Muscle layer of colon (tissue), 2 donors: Measurements from ENCODE around the gene KIF9.
"Not testable (repeated sequence)": the region's sequence is repeated elsewhere in the genome, so short reads cannot be mapped to it uniquely, and the experiment has no call there.

Experiments used
- H3K27ac ChIP-seq: one replicate; pipeline ENCODE4 v1.7.0; 2013; ENCODE audit warnings: low read depth, mild to moderate bottlenecking, low read length, moderate library complexity
- H3K27me3 ChIP-seq, 2 donors: one replicate each; pipeline ENCODE4 v1.7.0; 2013; ENCODE audit warnings: low read length in 2 of 2, mild to moderate bottlenecking in 2 of 2; ENCODE audit not compliant: insufficient read depth in 2 of 2, control insufficient read depth in 1 of 2
- H3K36me3 ChIP-seq: one replicate; pipeline ENCODE4 v1.7.0; 2013; ENCODE audit warnings: mild to moderate bottlenecking, low read length; ENCODE audit not compliant: insufficient read depth
- H3K4me1 ChIP-seq: one replicate; pipeline ENCODE4 v1.7.0; 2013; ENCODE audit warnings: mild to moderate bottlenecking, low read length; ENCODE audit not compliant: insufficient read depth
- H3K4me3 ChIP-seq, 2 donors: one replicate each; pipeline ENCODE4 v1.7.0; 2013; ENCODE audit warnings: low read length in 2 of 2, low read depth in 1 of 2, mild to moderate bottlenecking in 1 of 2, moderate library complexity in 1 of 2
- H3K9ac ChIP-seq: one replicate; pipeline ENCODE4 v1.7.0; 2013; ENCODE audit warnings: low read length
- H3K9me3 ChIP-seq: one replicate; pipeline ENCODE4 v1.7.0; 2013; ENCODE audit warnings: mild to moderate bottlenecking, low read length
- donor health status: abdominal sarcoma.
- donor health status: Adenocarcinoma of cecum.

Gene KIF9

DNA sequence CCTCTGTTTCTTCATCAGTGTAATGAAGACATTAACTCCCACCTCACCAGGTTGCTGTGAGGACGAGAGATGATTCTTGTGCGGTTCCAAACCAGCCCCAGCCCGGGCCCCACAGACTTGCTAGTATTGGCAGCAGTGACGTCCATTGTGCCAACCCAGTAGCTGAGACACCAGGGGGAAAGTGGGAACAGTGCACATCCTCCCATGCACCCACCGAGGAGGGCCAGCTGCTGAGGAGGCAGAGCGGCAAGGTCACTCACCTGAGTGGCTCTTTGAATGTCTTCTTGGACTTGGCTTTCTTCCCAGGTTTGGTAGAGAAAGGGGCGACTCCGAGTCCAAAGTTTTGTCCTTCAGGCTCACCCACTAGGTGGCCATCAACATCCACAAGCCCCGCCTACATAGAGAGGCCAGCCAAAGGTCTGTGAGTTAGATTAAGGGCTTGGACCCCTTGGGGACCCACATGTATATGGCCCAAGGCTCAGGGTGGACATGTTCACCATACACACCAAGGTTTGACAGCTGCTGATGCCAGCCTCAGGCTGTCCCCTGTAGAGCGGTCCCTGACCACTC is 38.0 kb downstream of the KIF9 start:
- Histone ChIP-seq H3K9ac (no peak overlapping the region), H3K9me3 (no peaks in the 10 kb centered on the region), H3K36me3 (no peaks in the 10 kb centered on the region), H3K27me3 (no peaks in the 10 kb centered on the region), H3K4me1 (no peaks in the 10 kb centered on the region), H3K27ac (no peak overlapping the region), H3K4me3 (no peak overlapping the region)

DNA sequence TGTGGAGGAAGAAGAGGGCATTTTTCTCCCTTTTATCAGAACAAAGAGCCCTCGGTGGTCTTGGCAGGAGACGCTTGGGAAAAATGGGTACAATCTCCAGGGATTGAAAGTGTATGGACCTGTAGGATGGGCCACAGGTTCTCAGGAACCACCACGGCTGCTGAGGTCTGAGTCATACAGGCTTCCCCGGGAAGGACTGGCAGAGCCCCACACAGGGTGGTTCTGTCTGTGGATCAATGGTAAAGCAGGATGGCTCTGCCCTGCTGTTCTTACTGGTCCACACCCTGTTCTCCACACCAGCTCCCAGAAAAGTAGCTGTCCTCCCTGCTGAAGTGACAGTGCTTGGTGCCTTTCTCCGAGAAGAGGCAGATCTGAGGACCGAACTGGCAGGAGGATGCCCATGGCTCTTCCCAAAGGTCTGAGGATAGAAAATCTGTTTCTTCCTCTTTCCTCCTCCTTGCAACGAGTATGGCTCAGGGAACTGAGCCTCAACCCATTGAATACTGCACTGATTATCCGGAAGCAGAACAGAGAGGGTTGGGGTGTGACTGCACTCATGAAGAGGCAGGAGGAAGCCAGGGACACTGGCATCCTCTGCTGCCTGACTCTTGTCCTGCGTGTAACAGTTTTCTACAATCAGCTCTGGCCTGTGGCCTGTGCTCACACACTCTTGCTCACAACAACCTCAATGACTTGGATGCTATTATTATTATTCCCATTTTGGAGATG is 39.0 kb downstream of the KIF9 start:
- Histone ChIP-seq H3K4me1 (no peaks in the 10 kb centered on the region), H3K27ac (no peak overlapping the region), H3K27me3 (no peaks in the 10 kb centered on the region), H3K4me3 (no peak overlapping the region), H3K36me3 (no peaks in the 10 kb centered on the region), H3K9me3 (no peaks in the 10 kb centered on the region), H3K9ac (no peak overlapping the region)

DNA sequence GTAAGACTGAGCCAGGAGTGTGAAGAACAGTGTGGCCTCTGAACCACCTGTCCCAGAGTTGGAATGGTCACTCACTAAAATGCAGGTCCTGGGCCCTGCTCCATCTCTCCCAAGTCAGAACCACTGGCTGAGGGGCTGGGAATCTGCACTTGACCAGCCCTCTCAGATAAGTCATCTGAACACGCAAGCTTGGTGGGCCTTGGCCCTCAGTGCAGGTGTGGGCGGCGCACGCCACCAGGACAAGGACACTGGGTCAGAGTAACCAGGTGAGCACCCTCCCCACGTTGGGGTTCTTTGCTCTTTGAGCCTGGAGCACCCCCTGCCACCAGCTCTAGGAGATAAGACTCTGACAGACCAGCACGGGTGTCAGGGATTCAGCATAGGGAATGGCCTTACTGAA is 42.7 kb downstream of the KIF9 start:
- no peaks in the 10 kb centered on the region for H3K4me1 ChIP-seq
- no peaks in the 10 kb centered on the region for H3K36me3 ChIP-seq
- no peaks in the 10 kb centered on the region for H3K27me3 ChIP-seq
- no peak overlapping the region for H3K9ac ChIP-seq
- no peak overlapping the region for H3K4me3 ChIP-seq
- H3K27ac ChIP-seq, result no peak overlapping the region
- no peaks in the 10 kb centered on the region for H3K9me3 ChIP-seq

DNA sequence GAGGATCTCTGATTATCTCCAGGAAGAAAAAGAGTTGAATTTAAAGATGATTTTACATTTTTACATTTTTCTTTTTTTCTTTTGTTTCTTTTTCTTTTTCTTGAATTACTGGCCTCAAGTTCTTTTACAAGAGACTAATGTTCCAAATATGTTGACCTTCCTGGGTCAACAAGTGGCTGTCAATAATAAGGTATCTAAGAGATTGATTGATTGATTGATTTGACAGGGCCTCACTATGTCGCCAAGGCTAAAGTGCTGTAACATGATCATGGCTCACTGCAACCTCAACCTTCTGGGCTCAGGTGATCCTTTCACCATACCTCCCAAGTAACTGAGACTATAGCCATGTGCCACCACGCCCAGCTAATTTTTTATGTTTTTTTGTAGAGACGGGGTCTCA is 44.6 kb downstream of the KIF9 start:
- no peak overlapping the region for H3K27ac ChIP-seq
- H3K4me1 ChIP-seq, result no peaks in the 10 kb centered on the region
- no peaks in the 10 kb centered on the region for H3K27me3 ChIP-seq
- no peak overlapping the region for H3K9ac ChIP-seq
- H3K9me3 ChIP-seq, result no peaks in the 10 kb centered on the region
- no peaks in the 10 kb centered on the region for H3K36me3 ChIP-seq
- no peak overlapping the region for H3K4me3 ChIP-seq

DNA sequence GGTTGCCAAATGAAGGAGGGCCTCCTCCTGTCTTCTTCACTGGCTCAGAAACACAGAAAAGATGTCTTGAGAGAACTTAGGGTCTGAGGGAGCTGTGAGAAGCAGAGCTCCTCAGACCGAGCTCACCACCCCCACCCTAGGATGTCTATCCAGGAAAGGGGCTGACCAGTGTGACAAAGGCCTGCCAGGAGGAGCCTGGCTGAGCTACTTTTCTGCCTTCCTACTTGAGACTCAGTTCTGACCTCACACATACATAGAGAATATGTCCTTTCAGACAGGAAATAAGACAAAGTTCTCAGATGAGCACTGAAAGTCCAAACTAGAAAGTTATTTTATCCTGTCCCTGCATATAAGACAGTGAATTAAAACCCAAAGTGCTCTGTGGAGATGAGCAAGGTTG is 54.5 kb downstream of the KIF9 start:
- Histone ChIP-seq H3K36me3 (no peaks in the 10 kb centered on the region), H3K9me3 (no peaks in the 10 kb centered on the region), H3K9ac (no peak overlapping the region), H3K27me3 (no peaks in the 10 kb centered on the region), H3K27ac (no peak overlapping the region), H3K4me3 (no peak overlapping the region), H3K4me1 (no peaks in the 10 kb centered on the region)

DNA sequence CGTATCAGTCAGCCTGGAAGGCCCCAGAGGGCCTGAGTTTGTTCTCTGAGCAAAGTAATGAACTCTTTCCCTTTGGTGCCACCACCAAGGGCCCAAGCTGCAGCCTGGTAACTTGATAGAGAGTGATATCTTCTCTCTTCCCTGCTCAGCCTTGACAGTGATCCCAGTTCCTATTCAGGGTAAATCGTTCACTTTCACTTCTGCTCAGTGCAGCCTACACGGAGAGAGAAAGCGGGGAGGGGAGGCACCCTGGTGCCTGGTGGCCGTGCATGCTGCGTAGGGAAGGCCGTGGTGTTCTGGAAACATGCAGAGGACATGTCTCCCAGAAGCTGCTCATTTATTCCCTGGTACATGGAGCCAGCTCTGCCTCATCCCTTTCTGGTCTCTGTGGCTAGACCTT is 54.9 kb downstream of the KIF9 start:
- H3K4me1 ChIP-seq, result no peaks in the 10 kb centered on the region
- H3K4me3 ChIP-seq, result no peak overlapping the region
- H3K27me3 ChIP-seq, result no peaks in the 10 kb centered on the region
- H3K36me3 ChIP-seq, result no peaks in the 10 kb centered on the region
- no peaks in the 10 kb centered on the region for H3K9me3 ChIP-seq
- H3K27ac ChIP-seq, result no peak overlapping the region
- H3K9ac ChIP-seq, result no peak overlapping the region

DNA sequence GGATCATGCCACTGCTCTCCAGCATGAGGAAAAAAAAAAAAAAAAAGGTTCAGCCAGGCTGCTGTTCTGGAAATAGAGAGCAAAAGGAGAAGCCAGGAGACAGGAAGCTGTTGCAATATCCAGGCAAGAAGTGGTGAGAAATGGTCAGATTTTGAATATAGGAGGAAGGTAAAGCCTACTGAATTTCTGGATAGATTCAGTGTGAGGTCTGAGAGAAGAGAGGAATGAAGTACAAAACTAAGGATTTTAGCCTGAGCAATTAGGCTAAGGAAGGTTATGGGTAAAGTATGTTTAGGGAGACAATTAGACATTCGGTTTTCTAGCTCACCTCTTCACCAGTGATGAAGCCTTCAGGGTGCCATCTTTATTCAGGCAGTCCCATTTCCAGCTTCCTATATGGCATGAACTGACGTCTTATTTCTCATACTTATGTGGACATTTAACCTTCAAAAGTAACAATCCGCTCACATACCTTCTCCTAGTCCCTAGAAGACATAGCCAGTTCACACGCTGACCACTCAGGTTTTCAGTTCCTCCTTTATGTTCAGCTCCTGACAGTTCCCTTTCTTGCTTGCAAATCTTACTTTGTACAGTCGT is 57.2 kb downstream of the KIF9 start:
- no peaks in the 10 kb centered on the region for H3K27me3 ChIP-seq
- no peak overlapping the region for H3K27ac ChIP-seq
- H3K36me3 ChIP-seq, result no peaks in the 10 kb centered on the region
- no peaks in the 10 kb centered on the region for H3K9me3 ChIP-seq
- H3K4me1 ChIP-seq, result no peaks in the 10 kb centered on the region
- H3K4me3 ChIP-seq, result no peak overlapping the region
- no peak overlapping the region for H3K9ac ChIP-seq

DNA sequence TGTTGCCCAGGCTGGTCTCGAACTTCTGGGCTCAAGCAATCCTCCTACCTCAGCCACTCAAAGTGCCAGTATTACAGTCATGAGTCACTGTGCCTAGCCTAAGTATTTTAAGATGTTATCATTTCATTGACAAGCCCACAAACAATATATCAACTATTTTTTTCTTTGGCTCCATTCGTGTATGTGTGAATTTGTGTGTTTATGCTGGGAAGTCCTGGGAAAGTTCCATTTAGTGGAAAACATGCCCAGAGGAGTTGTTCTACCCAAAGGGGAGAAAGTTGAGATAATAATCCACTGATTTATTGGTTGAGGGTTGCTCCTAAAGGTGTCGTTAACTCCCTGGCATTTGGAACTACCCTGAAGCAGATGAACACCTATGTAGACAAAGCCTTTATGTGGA is 58.8 kb downstream of the KIF9 start:
- Histone ChIP-seq H3K4me3 (no peak overlapping the region), H3K27ac (no peak overlapping the region), H3K27me3 (no peaks in the 10 kb centered on the region), H3K9me3 (no peaks in the 10 kb centered on the region), H3K4me1 (no peaks in the 10 kb centered on the region), H3K9ac (no peak overlapping the region), H3K36me3 (no peaks in the 10 kb centered on the region)

DNA sequence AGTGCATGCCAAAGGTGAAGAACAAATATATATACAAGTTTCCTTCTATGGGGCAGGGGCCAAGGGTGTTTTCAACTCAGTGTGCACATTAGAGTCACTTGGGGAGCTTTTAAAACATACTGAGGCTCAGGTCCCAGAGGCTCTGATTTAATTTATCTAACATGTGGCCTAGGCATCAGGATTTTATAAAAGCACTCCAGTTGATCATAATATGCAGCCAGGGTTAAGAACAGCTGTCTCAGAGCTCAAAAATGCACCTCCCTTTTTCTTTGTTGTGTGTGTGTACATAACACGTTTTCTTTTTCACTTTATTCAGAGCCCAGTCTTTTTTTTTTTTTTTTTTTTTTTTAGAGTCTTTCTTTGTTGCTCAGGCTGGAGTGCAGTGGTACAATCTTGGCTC is 60.8 kb downstream of the KIF9 start:
- no peak overlapping the region for H3K9ac ChIP-seq
- no peak overlapping the region for H3K27ac ChIP-seq
- no peaks in the 10 kb centered on the region for H3K36me3 ChIP-seq
- no peak overlapping the region for H3K4me3 ChIP-seq
- no peaks in the 10 kb centered on the region for H3K4me1 ChIP-seq
- no peaks in the 10 kb centered on the region for H3K9me3 ChIP-seq
- H3K27me3 ChIP-seq, result no peaks in the 10 kb centered on the region

DNA sequence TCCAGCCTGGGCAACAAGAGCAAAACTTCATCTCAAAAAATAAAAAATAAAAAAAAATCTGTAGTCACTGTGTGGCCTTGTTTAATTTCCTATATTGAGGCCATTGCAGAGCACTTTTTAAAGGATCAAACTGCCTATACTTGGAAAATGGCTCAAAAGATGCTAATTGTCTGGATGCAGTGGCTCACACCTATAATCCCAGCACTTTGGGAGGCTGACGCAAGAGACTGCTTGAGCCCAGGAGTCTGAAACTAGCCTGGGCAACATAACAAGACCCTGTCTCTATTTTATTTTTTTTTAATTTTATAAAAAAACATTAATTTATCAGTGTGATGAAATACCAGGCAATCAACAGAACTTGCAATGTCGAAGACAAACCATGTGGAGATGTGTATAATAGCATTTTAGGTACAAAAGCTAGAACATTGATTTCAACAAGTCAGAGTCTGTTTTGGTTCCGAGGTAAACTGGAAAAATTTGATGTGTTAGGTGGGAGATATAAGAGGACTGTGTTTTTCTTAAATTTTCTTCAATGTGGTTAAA is 71.7 kb downstream of the KIF9 start:
- Histone ChIP-seq H3K27ac (no peak overlapping the region), H3K4me3 (no peak overlapping the region), H3K36me3 (no peaks in the 10 kb centered on the region), H3K9me3 (no peaks in the 10 kb centered on the region), H3K27me3 (no peaks in the 10 kb centered on the region), H3K4me1 (no peaks in the 10 kb centered on the region), H3K9ac (no peak overlapping the region)

DNA sequence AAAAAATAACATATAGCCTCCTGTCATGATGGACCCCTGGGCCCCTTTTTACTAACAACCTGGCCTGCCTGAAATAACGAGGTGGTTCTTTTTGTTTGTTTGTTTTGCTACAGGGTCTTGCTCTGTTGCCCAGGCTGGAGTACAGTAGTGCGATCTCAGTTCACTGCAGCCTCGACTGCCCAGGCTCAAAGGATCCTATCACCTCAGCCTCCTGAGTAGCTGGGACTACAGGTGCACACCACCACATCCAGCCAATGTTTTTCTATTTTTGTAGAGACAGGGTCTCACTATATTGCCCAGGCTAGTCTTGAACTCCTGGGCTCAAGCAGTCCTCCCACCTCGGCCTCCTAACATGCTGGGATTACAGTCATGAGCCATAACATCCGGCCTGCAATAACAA is 76.6 kb downstream of the KIF9 start:
- H3K4me3 ChIP-seq, H3K4me1 ChIP-seq, H3K27me3 ChIP-seq: not testable (repeated sequence)

DNA sequence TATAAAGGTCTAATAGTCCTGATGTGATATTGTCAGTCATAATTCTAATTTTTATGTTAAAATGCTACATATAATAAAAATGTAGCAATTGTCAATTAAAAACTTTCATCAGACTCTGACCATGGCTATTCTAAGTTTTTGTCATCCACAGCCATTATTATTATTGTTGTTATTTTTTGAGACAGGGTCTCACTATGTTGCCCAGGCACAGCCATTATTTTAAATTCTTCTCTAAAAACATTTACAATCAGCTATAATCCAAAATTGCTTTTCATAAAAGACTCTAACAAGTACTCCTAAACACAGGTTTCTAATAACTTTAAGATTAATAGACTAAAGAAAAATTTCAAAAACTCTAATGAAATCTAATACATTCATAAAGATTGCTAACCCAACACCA is 77.7 kb downstream of the KIF9 start:
- Histone ChIP-seq H3K27me3 (no peaks in the 10 kb centered on the region), H3K27ac (no peak overlapping the region), H3K9ac (no peak overlapping the region), H3K4me1 (no peaks in the 10 kb centered on the region), H3K36me3 (no peaks in the 10 kb centered on the region), H3K4me3 (no peak overlapping the region), H3K9me3 (no peaks in the 10 kb centered on the region)

More for the DNA sequence above, 76.6 kb downstream of the KIF9 start:
- H3K9ac ChIP-seq, H3K27ac ChIP-seq, H3K36me3 ChIP-seq, H3K9me3 ChIP-seq: not testable (repeated sequence)
